ENCODE data around the gene IPPK.

Gene IPPK

DNA sequence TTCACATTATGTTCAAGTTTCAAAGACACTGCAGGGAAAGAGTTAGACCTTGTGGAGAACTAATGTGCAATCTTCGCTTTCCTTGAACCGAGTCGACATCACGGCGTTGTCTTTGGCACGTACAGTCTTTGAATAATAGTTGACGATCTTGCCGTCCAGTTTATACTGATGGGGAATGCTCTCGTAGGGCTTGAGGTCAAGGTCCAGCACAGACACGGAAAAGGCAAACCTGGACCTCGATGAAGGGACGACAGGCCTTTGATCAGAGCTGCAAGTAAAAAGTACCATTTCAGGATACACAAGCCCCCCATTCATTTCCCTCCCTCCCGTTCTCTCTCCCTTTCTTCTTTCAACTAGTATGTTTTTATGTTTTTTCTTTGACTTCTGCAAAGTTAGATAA lies 54.1 kb downstream of the IPPK start:
- no peak for DNase-seq (ENCODE audit: low read depth, low spot score)

DNA sequence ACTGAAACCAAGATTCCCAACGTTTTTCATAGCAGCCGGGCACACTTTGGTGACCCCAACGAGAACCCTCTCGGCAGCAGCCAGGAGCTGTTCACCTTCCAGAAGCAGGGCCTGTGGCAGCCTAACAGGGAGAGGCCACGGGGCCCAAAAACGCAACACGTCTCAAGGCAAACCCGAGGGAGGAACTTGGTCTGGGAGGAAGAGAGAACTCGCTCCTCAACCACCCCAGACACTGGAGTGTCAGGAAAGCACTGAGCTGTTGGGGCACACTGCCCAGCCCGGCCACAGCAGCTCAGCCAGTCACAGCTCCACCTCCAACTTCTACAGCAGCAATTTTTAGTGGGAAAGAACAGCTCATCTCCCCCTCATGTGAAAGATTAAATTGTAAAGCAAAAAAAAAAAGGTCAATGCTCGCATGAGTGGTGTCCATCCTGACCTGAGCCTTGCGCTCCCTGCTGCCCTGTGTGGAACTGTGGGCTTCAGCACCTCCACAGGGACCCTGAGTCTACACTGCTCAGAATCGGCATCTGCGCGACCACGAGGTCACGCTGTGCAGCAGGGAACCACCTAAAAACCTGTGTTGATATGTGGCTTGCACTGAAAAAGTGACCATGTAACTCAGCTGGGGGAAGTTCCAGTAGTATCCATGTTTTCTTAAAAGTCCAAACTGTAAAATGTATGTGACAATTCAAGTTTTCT lies 55.0 kb downstream of the IPPK start:
- no peak for DNase-seq (ENCODE audit: low read depth, low spot score)

DNA sequence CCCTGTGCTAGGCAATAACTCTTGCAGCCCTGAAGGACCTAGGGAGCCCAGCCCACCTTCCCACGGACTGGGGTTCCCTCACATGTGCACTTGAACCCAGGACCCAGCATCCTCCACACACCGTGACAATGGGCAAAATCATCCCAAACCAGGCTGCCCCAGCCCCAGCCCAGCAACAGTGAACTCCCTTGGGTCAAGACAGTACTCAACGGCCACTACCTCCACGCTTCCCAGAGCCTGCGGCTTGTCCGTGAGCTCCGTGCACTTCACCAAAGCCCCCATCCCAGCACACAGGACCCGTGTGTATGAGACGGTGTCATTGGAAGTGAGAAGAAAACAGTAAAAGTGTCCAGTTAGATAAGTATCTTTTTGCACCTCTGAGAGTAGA lies 55.8 kb downstream of the IPPK start:
- DNase-seq (ENCODE audit: low read depth, low spot score) = no peak

DNA sequence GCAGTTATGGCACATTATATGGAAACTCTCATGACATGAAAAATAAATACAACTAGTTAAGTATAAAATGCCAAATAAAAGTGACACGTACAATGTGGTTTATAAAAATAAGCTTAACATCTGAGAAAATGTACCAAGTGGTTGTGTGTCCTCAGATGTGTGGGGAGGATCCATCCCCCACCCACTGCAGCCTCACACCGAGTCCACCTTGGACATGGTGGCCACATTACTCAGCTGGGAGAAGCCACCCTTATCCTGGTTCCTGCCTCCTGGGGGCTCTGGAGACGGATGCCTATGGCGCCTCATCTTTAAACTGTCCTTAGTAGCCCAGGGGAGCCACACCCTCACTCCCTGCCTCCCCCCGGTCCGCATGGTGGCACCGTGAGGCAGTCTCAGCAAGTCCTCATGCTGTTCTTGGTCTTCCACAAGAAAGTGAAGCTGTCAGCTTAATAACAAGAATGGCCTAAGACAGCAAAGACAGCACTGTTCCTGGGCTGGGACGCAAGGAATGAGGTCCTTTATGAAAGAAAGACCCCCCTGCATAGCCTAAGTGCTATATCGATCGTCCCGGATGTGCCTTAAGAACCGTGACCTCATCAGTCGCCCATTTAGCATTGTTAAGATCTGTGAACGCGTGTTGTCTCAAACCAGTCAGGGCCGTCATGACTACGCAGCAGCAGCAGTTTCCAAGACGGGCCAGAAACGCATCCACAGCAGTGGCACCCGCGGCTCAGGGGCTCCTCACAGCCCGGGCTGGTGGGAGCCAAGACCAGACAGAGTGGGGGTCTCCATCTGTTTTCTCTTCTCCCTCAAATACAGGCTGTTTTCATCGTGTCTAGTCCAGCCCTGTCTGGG lies 56.4 kb downstream of the IPPK start:
- no peak for DNase-seq (ENCODE audit: low read depth, low spot score)

DNA sequence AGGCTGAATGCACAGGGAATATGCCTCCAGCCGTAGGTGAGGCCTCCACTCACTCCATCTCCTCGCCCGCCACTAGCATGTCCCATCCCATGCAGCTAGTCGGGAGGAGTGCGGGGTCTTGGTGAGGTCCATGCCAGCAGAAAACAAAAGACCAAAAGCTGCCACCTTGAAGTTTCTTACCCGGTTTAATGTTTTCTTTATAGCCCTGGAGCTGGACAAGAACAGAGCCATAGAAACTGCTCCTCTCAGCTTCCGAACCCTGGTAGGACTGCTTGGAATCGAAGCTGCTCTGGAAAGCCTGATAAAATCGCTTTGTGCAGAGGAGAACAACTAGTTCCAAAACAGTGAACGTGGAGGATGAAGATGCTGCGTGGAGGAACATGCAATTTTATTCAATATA lies 57.1 kb downstream of the IPPK start:
- DNase-seq (ENCODE audit: low read depth, low spot score) = no peak

DNA sequence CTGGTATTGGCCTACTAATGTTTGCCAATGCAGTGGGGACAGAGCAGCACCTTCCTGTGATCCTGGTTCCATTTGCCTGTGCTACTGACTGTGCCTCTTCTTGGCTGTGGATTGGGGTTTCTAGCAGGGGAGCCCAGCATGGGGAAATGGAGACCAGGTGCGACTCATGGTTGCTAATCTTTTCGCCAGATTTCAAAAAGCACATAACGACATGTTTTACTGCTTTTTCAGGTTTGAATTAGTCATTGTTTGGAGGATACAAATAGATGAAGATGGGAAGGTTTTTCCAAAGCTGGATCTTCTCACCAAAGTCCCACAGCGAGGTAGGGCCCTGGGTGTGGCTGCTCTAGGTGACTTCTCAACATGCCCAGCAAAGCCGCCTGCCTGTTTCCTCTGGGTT lies 57.6 kb downstream of the IPPK start:
- no peak for DNase-seq (ENCODE audit: low read depth, low spot score)

DNA sequence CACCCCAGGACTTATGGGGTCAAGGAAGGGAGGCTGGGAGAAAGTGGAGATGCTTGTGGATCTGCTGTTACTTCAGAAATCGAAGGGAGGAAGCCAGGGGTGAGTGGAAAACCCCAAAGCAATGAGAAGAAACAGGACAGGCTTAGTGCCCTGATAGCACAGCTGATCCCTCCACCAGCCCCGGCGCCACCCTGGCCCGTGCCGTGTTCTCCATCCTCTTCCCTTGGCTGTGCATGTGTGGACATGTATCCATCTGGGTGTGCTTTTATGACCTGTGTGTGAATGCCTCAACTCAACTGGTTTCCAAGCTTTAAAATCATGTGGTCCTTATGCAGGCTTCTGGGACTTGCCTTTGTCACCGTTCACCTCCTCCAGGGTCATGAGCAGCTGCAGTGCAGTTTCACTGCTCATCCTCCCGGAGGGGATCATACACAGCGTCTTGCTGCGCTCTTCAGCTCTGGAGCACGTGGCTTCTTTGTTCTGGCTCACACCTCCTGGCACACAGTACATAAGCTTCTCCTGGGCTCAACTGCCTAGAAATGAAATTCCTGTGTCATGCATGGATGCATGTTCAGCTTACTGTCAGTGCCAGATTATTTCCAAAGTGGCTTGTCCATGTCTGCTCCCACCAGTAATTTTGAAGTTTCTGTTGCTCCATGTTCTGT lies 58.2 kb downstream of the IPPK start:
- DNase-seq (ENCODE audit: low read depth, low spot score) = no peak

DNA sequence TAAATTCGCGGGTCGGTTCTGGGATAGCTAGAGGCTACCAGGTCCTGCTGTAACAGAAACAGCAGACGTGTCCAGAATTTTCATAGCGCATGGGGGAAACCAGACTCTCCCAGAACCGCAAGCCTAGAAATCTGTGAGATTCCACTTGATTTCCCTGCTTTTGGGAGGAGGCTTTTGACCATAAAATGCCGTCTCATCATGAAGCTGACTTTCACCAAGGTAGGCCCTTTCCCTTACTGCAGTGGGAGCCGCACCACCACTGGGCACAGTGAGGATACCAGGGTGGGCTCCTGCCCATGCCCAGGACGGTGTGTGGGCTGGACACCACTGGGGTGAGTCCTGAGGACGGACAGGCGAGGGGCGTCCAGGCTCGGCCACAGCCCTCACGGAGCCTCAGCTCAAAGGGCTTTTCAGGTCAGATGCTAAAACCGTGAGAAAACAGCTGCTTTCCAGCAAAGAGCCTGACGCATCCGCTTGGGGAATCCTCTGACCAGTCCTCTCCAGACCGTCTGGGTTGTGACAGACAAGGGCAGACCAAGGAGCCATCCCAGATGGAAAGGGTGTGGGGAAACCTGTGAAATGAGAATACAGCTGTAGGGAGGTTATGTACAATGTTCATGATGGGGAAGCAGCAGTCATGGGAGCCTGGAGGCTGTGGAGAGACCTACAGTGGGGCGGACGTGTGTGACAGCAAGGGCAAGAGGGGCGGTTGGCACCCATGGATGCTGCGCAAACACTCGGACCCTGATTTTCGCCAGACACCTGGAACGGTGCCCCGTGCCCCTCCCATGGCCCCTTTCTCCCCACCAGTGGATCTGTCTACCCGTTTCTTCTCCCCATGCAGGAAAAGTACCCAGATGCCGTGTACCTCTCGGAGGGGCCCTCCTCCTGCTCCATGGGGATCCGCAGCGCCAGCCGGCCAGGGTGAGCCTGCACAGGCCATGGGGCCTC lies 59.2 kb downstream of the IPPK start:
- DNase-seq (ENCODE audit: low read depth, low spot score) = no peak

DNA sequence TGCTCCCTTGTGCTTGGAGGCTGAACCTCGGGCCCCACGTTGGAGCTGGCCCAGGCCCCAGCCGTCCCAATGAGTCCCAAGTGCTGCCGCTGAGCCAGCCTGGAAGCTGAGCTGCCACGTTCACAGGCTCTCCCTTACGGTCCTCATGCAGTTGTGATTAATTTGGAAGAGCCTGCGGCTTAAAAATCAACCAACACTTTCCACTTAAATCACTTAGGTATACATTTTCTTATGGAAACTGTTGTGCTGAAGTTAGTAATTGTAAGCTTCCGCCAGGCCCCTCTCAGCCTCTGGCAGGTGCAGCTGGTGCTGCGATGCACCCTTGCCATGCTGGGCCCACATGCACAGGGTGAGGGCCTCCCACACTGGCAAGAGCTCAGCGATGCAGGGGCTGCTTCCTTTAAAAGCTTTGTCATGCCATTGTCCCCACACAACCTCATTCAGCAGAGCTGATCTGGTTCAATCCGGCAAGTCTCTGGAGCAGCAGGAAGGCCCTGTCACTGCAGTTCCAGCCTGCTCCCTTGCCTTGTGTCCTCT lies 61.0 kb downstream of the IPPK start:
- no peak for DNase-seq (ENCODE audit: low read depth, low spot score)

DNA sequence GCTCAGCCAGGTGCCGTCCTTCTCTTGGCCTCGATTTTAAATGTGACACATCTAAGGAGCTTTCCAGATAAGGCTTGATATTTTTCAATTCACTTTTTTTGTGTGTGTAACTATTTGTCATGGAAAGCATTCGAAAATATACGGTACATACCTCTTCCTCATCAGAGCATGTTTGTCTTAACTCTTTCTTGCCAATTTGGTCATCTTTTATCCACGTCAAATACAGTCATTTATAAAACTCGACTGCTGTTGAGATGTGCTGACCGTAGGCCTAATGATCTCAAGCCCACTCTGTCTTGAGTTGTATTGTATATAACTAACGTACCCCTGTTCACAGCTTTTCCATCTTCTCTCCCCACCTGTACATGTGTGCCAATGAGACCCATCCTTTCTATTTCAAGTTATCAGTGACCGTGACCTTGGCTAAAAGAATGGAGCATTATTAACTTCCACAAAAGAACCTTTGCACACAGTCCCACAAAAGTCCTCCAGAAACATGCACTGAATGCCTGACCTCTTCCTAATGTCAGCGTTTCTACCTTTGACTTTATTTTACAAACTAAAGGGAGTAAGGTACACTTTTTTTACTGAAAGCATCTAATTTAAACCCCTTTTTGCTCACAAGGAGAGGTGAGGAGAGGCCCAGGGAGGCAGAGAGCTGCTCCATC lies 61.6 kb downstream of the IPPK start:
- DNase-seq (ENCODE audit: low read depth, low spot score) = no peak

DNA sequence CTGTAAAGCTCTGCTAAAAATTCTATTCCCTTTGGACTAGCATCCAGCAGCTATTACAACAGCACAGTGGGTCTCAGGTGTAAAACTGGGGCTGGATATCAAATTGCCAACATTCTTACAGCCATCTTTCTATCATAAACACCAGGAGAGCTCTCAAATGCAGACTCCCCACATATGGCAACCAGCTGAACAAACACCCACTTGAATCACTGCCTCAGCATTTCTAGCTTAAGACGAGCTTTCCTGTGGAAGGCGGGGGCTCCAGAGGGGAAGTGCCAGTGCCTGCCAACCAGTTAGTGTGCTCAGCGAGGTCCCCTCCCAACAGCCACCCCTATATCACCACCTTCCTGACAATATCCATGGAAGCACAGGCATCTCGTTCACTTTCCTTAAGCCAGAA lies 62.2 kb downstream of the IPPK start:
- peak; percentile 92 for DNase-seq (ENCODE audit: low read depth, low spot score)

DNA sequence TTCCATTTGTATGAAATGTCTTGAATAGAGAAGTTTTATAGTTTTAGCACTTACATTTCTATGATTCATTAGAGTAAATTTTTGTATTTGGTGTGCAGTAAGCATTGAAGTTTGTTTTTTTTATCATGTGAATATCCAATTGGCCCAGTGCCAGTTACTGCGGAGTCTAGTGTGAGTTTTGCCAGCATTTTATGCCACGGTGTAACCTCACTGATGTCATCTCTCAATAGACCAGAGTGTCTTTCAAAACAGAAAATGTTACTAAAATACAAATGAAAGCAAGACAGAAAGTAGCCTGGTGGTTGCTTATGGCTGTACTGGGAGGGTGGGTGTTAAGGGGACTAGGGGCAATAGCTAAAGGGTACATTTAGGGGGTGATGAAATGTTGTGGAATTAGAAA lies 62.8 kb downstream of the IPPK start:
- DNase-seq (ENCODE audit: low read depth, low spot score) = peak; percentile 76

DNA sequence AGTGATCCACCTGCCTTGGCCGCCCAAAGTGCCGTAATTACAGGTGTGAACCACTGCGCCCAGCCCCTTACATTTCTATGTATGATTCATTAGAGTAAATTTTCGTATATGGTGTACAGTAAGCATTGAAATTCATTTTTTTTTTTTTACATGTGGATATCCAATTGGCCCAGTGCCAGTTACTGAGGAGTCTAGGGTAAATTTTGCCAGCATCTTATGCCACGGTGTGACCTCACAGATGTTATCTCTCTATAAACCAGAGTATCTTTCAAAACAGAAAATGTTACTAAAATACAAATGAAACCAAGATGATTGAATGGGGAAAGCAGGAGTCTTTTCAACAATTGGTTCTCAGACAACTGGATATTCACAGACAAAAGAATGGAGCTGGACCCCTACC lies 64.7 kb downstream of the IPPK start:
- DNase-seq (ENCODE audit: low read depth, low spot score) = no peak

DNA sequence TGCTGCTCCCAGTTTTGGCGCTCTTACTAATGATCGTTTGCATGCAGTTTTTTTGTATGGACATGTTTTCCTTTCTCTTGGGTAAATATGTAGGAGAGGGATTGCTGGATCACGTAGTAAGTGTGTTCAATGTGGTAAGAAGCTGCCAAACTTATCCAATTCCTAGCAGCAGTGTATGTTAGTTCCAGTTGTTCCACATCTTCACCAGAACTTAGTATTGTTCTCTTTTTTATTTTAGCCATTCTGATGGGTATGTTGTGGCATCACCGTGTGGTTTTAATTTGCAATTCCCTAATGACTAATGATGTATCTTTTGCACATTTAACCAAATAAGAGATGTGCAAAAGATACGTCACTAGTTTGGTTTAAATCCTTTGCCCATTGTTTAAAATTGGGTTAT lies 65.9 kb downstream of the IPPK start:
- no peak for DNase-seq (ENCODE audit: low read depth, low spot score)

DNA sequence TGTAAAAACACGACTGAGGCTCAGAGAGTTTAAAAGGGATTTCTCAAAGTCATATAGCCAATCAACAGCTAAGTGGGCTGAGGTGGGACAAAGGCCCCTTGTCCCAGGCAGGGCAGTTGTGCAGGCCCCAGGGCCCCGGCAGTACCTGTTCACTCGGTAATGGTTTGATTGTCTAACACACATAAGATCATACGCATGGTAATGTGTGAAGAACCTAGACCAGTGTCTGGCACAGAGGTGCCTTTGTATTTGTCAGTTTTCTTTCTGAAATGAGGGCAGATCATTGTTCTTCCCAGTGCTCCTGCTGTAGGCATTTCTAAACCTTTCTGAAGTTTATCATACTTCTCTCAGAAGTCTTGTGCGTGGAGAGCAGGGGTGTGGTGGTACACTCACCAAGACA lies 66.8 kb downstream of the IPPK start:
- no peak for DNase-seq (ENCODE audit: low read depth, low spot score)

DNA sequence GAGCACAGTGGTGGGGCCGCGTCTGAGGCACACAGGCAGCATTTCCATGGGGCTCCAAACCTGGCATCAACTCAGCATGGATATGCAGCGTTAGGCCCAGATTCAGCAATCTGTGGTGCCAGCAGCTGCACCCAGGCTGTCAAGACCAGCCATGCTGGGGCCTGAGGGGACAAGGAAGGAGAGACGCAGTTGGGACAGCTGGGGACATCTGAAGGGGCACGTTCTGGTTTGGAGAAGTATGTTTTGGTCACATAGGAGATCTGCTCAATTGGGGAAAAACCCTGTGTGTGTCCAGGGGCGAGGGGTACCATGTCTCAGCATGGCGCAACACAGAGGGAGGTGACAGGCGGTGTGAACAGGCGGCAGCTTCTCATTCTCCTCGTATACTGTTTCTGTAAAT lies 67.5 kb downstream of the IPPK start:
- DNase-seq (ENCODE audit: low read depth, low spot score) = no peak

DNA sequence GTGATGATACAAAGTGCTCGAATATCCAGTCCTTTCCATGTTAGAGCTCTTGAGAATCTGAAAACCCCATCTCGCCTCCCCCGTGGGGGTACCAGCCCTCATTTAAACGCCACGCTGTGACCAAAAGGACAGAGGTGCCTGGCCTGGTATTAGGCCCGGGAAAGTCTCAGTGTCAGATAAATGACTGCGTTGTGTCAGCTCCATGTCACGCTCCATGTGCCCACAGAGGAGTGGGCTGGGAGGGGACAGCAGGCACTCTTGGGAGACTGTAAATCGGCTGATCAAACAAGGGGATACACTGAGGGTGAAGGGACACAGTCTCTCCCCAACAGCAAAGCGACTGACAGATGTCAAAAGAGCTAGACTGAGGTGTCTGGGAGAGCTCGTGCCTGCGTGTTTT lies 68.5 kb downstream of the IPPK start:
- no peak for DNase-seq (ENCODE audit: low read depth, low spot score)

DNA sequence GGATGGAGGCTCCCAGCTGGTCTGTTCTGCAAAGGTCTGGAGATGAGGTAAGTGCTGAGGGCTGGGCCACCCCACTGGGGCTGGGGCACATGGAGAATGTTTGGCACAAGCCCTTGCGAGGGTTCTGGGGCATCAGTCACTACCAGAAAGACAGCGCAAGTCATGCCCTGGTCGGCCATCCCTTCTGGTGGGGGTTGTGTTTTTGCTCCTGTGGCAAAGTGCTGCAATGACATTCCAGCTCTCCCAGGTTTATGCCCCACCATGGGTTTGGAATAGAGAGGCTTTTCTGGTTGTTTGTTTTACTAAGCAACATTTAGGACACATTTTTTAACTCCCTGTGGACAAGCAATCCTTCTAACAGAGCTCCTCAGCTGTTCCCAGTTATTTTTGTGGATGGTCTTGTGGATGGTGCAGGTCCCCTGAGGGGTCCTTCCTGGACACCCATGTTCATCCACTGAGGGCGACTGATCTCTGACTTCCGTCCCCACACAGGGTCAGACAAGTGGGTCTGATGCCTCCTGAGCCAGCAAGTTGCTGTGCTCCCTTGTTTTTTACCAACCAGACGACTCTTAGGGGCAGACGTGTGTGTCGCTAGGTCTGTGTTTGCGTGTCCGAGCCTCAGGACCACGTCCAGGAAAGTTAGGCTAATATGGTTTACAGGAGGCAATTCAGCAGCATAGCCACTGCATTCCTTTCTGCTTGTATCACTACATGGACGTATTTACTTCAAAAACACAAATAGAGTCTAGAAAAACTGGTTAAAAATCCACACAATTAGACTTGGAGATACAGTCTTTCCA lies 69.3 kb downstream of the IPPK start:
- DNase-seq (ENCODE audit: low read depth, low spot score) = no peak

DNA sequence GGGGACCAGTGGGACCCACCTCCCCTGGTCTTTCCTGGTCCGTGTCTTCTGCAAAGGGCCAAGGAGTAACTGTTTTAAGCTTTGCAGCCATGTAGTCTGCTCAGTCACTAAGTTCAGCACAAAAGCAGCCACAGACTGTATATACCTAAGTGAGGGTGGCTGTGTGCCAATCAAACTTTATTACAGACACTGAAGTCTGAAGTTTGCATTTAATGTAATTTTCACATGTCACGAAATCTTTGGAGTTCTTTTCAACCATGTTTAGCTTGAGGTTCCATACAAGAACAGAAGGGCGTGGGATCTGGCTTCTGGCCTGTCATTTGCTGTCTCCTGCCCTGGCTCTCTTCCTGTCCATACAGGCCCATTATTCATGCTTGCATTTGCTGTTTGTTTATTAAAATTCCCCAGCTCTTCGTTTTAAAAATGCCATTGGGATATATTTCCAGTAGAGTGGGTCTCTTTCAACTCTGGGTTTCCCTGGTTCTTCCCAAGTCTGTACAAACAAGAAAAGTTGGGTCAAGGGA lies 69.9 kb downstream of the IPPK start:
- no peak for DNase-seq (ENCODE audit: low read depth, low spot score)

DNA sequence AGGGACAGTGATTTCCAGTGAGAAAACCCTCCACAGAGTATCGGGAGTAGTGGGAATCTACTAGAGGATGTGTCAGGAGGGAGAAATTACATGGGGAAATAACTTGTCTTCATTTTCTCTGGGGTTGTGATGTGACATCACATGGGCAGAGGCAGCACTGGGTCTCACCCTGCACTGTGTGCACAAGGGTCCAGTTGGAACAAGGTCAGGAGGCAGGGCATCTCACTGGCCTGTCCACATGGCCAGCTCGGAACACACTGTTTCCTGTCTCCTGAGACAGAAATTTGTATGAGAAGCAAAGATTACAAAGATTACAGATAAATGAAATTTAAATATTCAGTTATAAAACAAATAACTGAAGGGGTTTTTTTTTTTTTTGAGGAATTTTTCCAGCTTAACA lies 71.5 kb downstream of the IPPK start:
- no peak for DNase-seq (ENCODE audit: low read depth, low spot score)
